ENCODE data around the gene ABHD16B.

The ABHD16B gene

DNA sequence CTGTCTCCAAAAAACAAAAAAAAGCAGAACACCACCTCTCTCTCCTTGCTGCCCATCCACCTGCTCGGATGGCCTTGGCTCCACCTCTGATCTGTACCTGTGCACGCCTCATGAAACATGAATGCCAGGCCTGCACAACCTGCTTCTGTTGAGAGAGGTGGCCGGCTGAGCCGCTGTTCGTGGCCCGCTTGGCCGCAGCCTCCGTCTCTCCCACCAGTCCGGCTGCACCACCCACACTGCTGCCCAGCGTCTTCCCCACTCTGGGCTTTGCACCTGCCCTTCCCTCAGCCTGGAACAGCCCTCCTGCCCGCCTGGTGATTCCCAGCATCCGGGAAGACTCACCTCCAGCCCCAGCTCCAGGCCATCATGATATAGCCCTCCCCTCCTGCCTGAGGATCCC lies 18.1 kb upstream of the ABHD16B start:
- Histone ChIP-seq H3K4me3 (replicated peaks; ENCODE audit: low read depth, low read length) (no peak overlapping the region), H3K27me3 (replicated peaks; ENCODE audit: control insufficient read depth, insufficient read depth, low read length) (peaks cover 4% of the 10 kb centered on the region), H3K36me3 (ENCODE audit: control insufficient read depth, insufficient read depth, low read length) (no peaks in the 10 kb centered on the region)
- TF ChIP-seq, protein P1, sequence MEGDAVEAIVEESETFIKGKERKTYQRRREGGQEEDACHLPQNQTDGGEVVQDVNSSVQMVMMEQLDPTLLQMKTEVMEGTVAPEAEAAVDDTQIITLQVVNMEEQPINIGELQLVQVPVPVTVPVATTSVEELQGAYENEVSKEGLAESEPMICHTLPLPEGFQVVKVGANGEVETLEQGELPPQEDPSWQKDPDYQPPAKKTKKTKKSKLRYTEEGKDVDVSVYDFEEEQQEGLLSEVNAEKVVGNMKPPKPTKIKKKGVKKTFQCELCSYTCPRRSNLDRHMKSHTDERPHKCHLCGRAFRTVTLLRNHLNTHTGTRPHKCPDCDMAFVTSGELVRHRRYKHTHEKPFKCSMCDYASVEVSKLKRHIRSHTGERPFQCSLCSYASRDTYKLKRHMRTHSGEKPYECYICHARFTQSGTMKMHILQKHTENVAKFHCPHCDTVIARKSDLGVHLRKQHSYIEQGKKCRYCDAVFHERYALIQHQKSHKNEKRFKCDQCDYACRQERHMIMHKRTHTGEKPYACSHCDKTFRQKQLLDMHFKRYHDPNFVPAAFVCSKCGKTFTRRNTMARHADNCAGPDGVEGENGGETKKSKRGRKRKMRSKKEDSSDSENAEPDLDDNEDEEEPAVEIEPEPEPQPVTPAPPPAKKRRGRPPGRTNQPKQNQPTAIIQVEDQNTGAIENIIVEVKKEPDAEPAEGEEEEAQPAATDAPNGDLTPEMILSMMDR (IDR thresholded peaks at IDR 0.05; ENCODE audit: insufficient read depth, low read length, poor library complexity, severe bottlenecking) = no peak
- no peak for DNase-seq (ENCODE audit: extremely low read depth, insufficient read length)

DNA sequence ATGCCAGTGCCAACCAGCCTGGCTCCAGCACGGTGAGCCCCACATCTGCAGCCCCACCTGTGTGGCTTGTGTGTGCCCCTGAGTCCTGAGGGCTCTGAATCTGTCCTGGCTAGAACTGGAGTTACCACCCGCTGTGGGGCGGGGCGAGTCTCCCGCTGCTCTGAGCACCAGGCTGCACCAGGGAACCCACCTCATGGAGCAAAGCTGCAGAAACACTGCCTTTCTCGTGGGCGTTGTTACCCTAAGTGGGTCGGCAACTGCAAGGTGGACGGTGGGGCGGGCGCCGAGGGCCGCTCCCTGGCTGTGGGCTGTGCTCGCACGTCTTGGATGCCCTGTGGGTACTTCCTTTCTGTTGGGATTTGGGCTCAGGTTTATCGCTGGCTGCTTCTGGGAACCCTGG lies 17.5 kb upstream of the ABHD16B start:
- H3K36me3 ChIP-seq (ENCODE audit: control insufficient read depth, insufficient read depth, low read length) = no peaks in the 10 kb centered on the region
- DNase-seq (ENCODE audit: extremely low read depth, insufficient read length) = no peak
- no peak overlapping the region for H3K4me3 ChIP-seq (replicated peaks; ENCODE audit: low read depth, low read length)
- TF ChIP-seq, protein P1 (IDR thresholded peaks at IDR 0.05; ENCODE audit: insufficient read depth, low read length, poor library complexity, severe bottlenecking) = no peak
- peaks cover 4% of the 10 kb centered on the region for H3K27me3 ChIP-seq (replicated peaks; ENCODE audit: control insufficient read depth, insufficient read depth, low read length)

DNA sequence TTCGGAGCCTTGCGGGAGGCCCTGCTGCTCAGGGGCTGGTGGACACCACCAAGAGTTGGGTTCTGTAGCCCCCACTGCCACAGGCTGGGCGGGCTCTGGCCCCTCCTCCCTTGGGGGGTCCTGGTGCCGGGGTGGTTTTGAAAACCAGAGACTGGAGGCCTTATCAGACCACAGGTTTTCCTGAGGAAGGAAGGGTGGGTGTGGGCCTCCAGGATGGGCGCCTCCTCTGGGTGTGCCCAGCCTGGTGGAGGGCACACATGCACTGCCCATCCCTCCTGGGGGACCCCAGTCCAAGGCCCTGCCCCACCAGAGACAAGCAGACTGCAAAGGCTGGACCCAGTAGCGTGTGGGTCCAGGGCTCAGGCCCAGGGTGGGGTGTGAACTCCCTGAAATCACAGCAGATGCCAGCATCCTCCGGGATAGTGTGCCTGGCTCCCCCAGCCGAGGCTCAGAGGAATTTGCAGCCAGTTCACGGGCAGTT lies 16.7 kb upstream of the ABHD16B start:
- Histone ChIP-seq H3K27me3 (replicated peaks; ENCODE audit: control insufficient read depth, insufficient read depth, low read length) (peaks cover 4% of the 10 kb centered on the region), H3K4me3 (replicated peaks; ENCODE audit: low read depth, low read length) (no peak overlapping the region), H3K36me3 (ENCODE audit: control insufficient read depth, insufficient read depth, low read length) (no peaks in the 10 kb centered on the region)
- DNase-seq (ENCODE audit: extremely low read depth, insufficient read length) = no peak
- TF ChIP-seq, protein P1 (IDR thresholded peaks at IDR 0.05; ENCODE audit: insufficient read depth, low read length, poor library complexity, severe bottlenecking) = no peak

DNA sequence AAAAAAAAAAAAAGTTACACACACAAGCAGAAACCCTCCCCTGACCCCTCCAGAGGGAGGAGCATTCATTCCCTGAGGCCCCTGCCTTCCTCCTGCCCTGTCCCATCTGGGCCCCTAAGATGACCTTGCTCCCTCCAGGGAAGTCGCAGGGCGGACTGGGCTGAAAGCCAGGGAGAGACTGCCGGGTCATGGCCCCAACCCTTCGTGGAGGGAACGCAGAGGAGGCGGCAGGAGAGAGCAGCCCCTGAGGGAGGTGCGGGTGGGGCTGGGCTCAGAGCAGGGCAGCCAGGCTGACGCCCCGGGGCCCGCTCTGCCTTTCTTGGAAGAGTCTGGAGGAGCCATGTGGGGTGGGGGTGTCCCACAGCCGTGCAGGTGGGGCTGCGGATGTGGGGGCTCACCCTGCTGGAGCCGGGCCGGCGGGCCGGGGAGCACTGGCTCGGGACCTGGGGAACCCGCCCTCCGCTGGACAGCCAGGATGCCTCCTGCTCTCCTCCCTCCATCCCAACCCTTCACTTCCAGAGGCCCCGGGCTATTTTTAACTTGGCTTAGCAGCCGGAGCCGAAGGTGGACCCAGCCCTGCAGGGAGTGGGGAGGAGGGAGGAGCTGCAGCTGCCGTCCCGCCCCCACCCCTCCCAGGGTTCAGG lies 15.0 kb upstream of the ABHD16B start:
- peaks cover 4% of the 10 kb centered on the region for H3K27me3 ChIP-seq (replicated peaks; ENCODE audit: control insufficient read depth, insufficient read depth, low read length)
- DNase-seq (ENCODE audit: extremely low read depth, insufficient read length) = no peak
- TF ChIP-seq, protein P1 (IDR thresholded peaks at IDR 0.05; ENCODE audit: insufficient read depth, low read length, poor library complexity, severe bottlenecking) = no peak
- no peak overlapping the region for H3K4me3 ChIP-seq (replicated peaks; ENCODE audit: low read depth, low read length)
- no peaks in the 10 kb centered on the region for H3K36me3 ChIP-seq (ENCODE audit: control insufficient read depth, insufficient read depth, low read length)

DNA sequence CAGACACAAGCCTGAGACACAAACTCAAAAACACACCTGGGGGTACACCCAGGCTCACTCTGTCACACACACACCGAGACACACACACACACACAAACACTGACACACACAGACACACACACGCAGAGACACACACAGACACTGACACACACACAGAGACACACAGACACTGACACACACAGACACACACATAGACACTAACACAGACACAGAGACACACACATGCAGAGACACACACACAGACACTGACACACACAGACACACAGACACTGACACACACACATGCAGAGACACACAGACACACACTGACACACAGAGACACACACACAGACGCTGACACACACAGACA lies 14.4 kb upstream of the ABHD16B start:
- TF ChIP-seq, protein P1 (IDR thresholded peaks at IDR 0.05; ENCODE audit: insufficient read depth, low read length, poor library complexity, severe bottlenecking) = no peak
- H3K36me3 ChIP-seq (ENCODE audit: control insufficient read depth, insufficient read depth, low read length) = no peaks in the 10 kb centered on the region
- no peak overlapping the region for H3K4me3 ChIP-seq (replicated peaks; ENCODE audit: low read depth, low read length)
- DNase-seq (ENCODE audit: extremely low read depth, insufficient read length) = no peak
- H3K27me3 ChIP-seq (replicated peaks; ENCODE audit: control insufficient read depth, insufficient read depth, low read length) = peaks cover 4% of the 10 kb centered on the region
